CD4-positive, alpha-beta T cell treated with Interleukin-1 beta for 1 hour (primary cell): Measurements from ENCODE around the gene FAM219A.

Experiments used
- DNase-seq, 2 donors: peaks; one replicate each; pipeline ENCODE4 v3.0.0-alpha.2; 2020 to 2022

Gene FAM219A, protein sequence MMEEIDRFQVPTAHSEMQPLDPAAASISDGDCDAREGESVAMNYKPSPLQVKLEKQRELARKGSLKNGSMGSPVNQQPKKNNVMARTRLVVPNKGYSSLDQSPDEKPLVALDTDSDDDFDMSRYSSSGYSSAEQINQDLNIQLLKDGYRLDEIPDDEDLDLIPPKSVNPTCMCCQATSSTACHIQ

DNA sequence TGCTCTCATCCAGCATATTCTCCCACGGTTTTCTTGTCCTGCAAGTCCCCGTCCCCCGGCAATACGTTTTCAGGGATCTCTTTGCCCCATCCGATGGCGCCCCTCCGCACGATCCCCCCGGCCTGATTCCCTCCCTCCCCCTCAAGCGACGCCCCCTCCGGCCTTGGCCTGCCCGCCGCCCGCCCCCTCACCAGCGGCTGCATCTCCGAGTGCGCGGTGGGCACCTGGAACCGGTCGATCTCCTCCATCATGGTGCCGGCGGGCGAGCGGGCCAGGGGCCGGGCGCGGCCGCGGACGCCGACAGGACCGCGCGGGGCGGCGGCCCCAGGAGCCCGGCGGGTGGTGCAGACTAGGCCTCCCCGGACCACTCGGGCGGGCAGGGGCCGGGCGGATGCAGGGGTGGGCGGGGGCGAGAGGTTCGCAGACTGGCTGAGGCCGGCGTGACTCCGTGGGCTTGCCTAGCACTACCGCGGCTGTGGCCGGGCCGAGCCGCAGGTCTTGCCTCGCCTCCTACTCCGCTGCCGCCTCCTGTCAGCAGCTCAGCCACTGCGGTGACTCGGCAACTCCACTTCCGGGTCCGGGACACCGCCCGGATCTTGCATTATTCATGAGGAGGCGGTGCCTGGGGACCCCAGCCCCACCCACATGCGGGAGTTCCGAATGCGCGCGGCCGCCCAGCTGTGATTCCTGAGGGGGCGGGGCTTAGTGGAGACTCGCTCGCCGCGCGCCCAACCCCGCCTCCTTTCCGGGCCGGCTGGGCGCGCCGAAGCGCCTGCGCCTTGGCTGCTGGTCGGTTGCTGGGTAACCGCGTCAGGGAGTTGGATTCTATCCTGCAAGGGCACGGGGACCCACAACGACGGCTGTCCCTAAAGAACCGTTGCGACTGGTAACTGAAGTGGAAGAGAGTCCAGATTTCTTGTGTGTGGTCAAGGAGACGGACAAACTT, at the start of gene FAM219A, which contains the start of gene DNAI1:
Gene FAM219A, minus strand, starts transcription at position 558 of the 946 bp plus-strand sequence. Its CDS starts 307 bp downstream, at position 251.
Gene DNAI1, plus strand, starts transcription at position 793 of the 946 bp plus-strand sequence. CDS start 201 bp downstream, outside the sequence.
- DNase-seq = peak; percentile 99

- no peak for DNase-seq
These were observed 49.6 kb upstream of the FAM219A start for GRCh38 chr9:34507966-34508365.

DNA sequence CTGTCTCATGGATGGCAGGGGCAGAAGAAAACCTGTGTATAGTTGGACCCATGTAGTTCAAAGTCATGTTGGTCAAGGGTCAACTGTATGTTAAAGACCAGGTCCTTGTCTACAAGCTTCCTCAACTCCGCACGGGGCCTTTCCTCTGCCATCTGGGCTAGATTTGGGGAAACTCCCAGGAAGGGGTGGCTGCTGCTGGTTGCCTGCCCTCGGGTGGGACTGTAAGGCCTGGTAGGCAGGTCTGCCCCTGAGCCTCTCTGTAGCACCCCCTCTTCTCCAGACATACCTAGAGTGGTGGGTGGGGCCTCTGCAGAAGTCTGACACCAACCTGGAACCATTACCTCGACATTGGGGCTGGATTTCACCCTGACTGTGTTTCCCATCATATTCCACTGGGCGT, 49.2 kb upstream of the FAM219A start:
- DNase-seq = no peak

GRCh38 chr9:34506623-34507022, 48.3 kb upstream of the FAM219A start:
- DNase-seq = no peak

- no peak for DNase-seq
These were observed 47.2 kb upstream of the FAM219A start for GRCh38 chr9:34505370-34506120.

- no peak for DNase-seq
These were observed 45.0 kb upstream of the FAM219A start for GRCh38 chr9:34503406-34503805.

DNA sequence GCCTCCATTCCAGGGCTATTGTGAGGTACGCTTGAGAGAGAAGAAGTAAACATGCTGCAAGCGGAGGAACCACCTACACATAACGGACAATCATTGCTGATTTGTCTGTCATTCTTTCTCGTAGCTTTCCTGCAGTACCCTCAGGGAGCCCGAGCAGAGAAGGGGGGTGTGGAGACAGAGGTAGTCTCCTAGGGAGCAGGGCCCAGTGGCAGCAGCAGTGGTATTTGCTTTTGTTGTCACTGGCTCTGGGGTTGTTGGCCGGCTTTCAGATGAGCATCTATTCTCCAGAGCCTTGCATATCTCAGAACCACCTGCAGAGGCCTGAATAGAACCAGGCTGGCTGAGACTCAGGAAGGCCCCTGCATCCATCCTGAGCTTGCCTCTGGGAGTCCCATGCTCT, 44.5 kb upstream of the FAM219A start:
- no peak for DNase-seq

DNA sequence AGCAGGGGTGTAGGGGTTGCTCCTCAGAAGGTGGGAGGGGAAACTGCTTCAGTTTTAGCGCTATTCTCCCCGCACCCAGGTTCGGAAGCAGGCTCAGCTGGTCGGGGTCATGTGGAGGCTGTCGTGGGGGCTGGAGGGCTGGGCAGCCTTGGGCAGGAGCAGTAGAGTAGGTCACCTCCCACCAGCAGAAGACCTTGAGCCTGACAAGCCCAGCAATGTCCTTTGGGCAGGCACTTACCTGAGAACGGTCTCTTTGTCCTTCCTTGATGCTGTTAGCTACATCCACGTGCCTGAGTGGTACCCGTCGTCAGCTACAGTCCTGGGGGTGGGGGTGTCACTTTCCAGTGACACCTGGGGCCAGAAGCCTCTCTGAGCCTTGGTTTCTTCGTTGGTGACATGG, 44.1 kb upstream of the FAM219A start:
- DNase-seq = no peak

- DNase-seq = no peak
These were observed 43.6 kb upstream of the FAM219A start for GRCh38 chr9:34501889-34502425.

DNA sequence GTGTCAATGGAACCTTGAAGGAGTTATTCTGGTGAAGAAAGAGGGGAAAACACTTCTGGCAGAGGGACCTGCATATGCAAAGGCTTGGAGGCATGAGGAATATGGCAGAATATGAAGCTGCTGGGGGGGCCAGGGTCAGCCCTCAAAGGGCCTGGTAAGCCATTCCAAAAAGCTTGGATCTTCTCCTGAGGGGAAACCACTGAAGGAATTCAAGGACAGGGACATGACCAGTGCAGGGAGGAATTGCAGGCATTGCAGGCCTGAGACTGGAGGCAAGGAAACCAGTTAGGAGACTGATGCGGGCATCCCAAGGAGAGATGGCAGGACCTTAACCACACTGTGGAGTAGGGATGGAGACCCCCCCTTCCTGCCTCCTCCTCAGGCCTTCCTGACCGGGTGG, 43.0 kb upstream of the FAM219A start:
- DNase-seq = no peak

DNA sequence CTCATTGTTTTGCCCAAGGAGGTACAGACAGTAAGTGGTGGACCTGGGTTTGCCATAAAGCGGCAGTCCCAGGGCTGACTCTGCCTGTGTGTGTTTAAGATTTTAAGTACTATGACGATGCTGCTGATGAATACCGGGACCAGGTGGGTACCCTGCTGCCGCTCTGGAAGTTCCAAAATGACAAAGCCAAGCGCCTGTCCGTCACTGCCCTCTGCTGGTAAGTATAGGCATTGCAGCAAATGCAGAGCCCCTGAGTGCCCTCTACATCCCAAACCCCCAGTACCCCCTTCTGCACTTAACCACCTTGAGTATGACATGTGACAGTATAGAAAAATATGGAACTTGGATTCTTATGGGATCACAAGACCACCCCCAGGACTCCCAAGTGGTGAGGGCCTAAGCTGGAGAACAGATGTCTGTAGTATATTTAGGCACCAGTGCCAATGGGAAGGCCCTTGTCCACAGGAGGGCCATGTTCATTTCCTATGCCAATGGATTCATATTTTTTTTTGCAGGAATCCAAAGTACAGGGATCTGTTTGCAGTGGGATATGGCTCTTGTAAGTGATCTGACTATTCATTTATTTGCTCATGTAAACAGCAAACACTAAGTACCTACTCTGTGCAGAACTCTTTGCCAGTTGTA, 42.4 kb upstream of the FAM219A start:
- DNase-seq = peak; percentile 57 to 67

GRCh38 chr9:34499076-34499475, 40.7 kb upstream of the FAM219A start:
- no peak for DNase-seq

- no peak for DNase-seq
These were observed 40.2 kb upstream of the FAM219A start for GRCh38 chr9:34498553-34498952.

DNA sequence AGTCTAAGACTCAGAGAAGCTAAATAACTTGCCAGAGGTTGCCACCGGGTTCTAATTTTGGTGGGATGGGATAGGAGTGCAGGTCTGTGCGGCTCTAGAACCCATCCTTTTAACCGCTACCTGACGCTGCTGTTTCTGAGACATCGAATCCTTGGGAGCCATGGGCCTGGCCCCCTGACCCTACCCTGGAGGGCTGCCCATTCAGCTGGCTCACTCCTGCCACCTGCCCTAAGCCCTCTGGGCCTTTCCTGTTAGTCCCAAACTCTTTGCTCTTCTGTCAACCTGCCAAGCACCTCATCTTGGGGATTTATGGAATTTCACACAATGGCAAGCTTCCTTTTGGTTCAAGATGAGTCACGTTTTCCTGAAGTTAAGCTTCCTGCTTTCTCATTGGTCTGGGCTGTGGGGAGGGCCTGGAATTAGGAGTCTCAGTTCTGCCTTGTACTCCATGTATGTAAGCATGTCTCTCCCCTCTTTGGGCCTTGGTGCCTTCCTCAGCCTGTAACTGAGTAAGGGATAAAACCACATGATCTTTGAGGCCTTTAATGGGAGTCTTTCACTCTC, 37.9 kb upstream of the FAM219A start:
- no peak for DNase-seq

- DNase-seq = peak; percentile 3 to 10
These were observed 35.7 kb upstream of the FAM219A start for GRCh38 chr9:34493972-34494535.

- no peak for DNase-seq
These were observed 33.7 kb upstream of the FAM219A start for GRCh38 chr9:34492051-34492450.

GRCh38 chr9:34491596-34491995, 33.2 kb upstream of the FAM219A start:
- no peak for DNase-seq

DNA sequence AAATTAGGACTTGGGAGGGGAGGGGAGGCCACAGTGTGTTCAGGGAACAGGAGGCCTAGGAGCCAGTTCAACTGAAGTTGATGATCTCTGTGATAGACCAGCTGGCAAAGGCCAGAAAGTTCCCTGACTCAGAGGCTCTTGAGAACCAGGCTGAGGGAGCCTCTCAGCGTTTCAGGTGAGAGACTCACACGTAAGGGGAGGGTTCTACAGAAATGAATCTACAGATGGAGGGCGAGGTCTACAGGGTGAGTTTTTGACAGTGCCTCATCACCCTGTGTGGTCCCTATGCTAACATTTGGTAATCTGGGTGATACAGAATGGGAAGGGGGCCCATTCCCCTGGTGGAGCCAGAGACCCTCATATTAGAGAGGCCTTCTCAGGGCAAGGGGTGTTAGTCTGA, 32.4 kb upstream of the FAM219A start:
- no peak for DNase-seq

DNA sequence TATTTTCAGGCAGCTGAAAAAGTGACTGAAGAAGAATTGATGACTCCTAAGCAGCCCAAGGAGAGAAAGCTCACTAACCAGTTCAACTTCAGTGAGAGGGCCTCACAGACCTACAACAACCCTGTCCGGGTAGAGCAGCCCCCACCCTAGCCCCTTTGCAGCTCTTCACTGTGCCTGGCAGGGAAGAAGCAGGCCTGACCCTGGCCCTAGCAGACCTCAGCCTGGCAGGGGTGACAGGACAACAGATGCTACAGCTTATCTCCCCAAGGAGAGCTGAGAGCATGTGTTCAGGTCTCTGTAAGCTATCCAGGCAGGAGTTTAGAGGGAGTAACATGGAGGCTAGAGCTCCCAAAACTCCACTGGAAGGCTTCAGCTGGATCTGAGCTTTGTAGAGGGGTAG, 32.0 kb upstream of the FAM219A start:
- DNase-seq = no peak

- DNase-seq = no peak
These were observed 28.2 kb upstream of the FAM219A start for GRCh38 chr9:34486572-34486971.

DNA sequence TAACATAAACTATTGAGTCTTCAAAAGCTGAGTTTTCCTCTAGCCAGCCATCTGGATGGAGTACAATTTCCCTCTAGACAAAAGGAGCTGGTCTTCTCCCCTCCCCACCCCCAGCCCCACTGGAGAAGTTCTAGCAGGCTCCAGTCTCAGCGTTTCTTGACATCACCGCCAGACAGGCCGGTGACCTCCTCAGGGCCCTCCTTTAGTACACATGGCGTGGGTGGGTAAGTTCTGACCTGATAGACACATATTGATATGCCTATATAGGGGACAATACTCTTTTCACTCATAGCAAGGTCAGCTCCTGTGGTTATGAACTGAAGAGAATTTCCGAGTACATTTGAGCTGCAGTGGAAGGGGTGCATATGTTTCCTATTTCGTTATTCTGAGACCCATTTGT, 27.5 kb upstream of the FAM219A start:
- DNase-seq = no peak

GRCh38 chr9:34484678-34485077, 26.3 kb upstream of the FAM219A start:
- no peak for DNase-seq
